ENCODE measurements around the gene ALDH3B1. TPM values are rescaled to one million over a fixed set of nuclear protein-coding genes. Genes with fewer than 3 reads are reported as not detected.
A peak's percentile ranks its signal among the peaks of the same experiment; 100 is the strongest.
"Not testable (repeated sequence)": the region's sequence is repeated elsewhere in the genome, so short reads cannot be mapped to it uniquely, and the experiment has no call there.

Gene ALDH3B1
- total and polyA plus RNA-seq, 8 donors: 12.1 to 87.1 (median 16.1) TPM

- no peaks in the 10 kb centered on the region for H3K9me3 ChIP-seq
- H3K36me3 ChIP-seq: no peaks in the 10 kb centered on the region
- no peak overlapping the region for H3K27ac ChIP-seq
- no peak overlapping the region for H3K4me3 ChIP-seq
- DNase-seq (no peak), ATAC-seq (no peak)
- H3K4me1 ChIP-seq: no peaks in the 10 kb centered on the region
- TF ChIP-seq, protein P1, sequence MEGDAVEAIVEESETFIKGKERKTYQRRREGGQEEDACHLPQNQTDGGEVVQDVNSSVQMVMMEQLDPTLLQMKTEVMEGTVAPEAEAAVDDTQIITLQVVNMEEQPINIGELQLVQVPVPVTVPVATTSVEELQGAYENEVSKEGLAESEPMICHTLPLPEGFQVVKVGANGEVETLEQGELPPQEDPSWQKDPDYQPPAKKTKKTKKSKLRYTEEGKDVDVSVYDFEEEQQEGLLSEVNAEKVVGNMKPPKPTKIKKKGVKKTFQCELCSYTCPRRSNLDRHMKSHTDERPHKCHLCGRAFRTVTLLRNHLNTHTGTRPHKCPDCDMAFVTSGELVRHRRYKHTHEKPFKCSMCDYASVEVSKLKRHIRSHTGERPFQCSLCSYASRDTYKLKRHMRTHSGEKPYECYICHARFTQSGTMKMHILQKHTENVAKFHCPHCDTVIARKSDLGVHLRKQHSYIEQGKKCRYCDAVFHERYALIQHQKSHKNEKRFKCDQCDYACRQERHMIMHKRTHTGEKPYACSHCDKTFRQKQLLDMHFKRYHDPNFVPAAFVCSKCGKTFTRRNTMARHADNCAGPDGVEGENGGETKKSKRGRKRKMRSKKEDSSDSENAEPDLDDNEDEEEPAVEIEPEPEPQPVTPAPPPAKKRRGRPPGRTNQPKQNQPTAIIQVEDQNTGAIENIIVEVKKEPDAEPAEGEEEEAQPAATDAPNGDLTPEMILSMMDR (IDR thresholded peaks at IDR 0.05): no peak
- peaks cover 0 to 2% of the 10 kb centered on the region in 2 donors for H3K27me3 ChIP-seq
- intact Hi-C loops (cut with DNase I): no loop called here
Observed at GRCh38 chr11:67983951-67984350, 26.2 kb upstream of the ALDH3B1 start.

DNA sequence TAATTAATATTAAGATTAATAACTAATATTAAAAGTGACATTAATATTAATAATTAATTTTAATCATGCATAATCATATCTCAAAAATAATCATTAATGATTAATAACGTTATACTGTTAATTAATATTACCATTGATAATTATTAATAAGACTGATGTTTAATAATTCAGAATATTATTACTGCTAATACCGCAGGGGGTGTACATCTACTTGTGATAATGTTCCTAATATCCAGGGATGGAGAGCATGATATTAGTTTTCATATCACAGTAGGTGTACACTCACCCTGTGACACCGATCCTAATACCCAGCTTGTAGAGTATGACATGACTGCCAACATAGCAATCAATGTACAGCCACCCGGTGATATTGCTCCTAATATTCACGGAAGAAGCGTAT lies 24.8 kb upstream of the ALDH3B1 start:
- DNase-seq; H3K27ac ChIP-seq; H3K27me3 ChIP-seq; intact Hi-C loops (cut with DNase I); H3K4me3 ChIP-seq; ATAC-seq; H3K36me3 ChIP-seq; H3K9me3 ChIP-seq; H3K4me1 ChIP-seq: not testable (repeated sequence)

- ATAC-seq (peak; percentile 51), DNase-seq (peak in 1 of 4 donors; percentile 81)
- H3K4me1 ChIP-seq; H3K4me3 ChIP-seq; H3K27ac ChIP-seq; intact Hi-C loops (cut with DNase I); H3K9me3 ChIP-seq: not testable (repeated sequence)
- Histone ChIP-seq H3K27me3 (peaks cover 0 to 13% of the 10 kb centered on the region in 2 donors), H3K36me3 (peaks cover 0 to 34% of the 10 kb centered on the region in 2 donors)
Observed at GRCh38 chr11:67990546-67991346, 19.4 kb upstream of the ALDH3B1 start.

- Histone ChIP-seq H3K4me1 (peaks cover under 1 to 14% of the 10 kb centered on the region in 2 donors), H3K36me3 (peaks cover 0 to 42% of the 10 kb centered on the region in 2 donors), H3K27me3 (peaks cover 0 to 13% of the 10 kb centered on the region in 2 donors)
- DNase-seq: peak in 1 of 4 donors; percentile 63
- H3K9me3 ChIP-seq; H3K27ac ChIP-seq; H3K4me3 ChIP-seq; intact Hi-C loops (cut with DNase I); ATAC-seq: not testable (repeated sequence)
Observed at GRCh38 chr11:67991347-67992121, 18.6 kb upstream of the ALDH3B1 start.

- H3K27ac ChIP-seq; H3K9me3 ChIP-seq; intact Hi-C loops (cut with DNase I); H3K4me3 ChIP-seq; ATAC-seq: not testable (repeated sequence)
- TF ChIP-seq, protein P1 (IDR thresholded peaks at IDR 0.05): peak; percentile 48 to 75
- Histone ChIP-seq H3K27me3 (peaks cover 0 to 13% of the 10 kb centered on the region in 2 donors), H3K4me1 (peaks cover 5 to 32% of the 10 kb centered on the region in 2 donors), H3K36me3 (peaks cover 0 to 60% of the 10 kb centered on the region in 2 donors)
- DNase-seq: peak in 2 of 4 donors; percentile 33 to 70
Observed at GRCh38 chr11:67993821-67994220, 16.3 kb upstream of the ALDH3B1 start.

GRCh38 chr11:67994387-67994786 lies 15.7 kb upstream of the ALDH3B1 start:
- ATAC-seq; DNase-seq; H3K27ac ChIP-seq; H3K4me3 ChIP-seq; intact Hi-C loops (cut with DNase I); H3K9me3 ChIP-seq: not testable (repeated sequence)
- H3K4me1 ChIP-seq: peaks cover 5 to 38% of the 10 kb centered on the region in 2 donors
- H3K27me3 ChIP-seq: peaks cover 0 to 13% of the 10 kb centered on the region in 2 donors
- peaks cover 0 to 66% of the 10 kb centered on the region in 2 donors for H3K36me3 ChIP-seq

GRCh38 chr11:67995129-67995528 lies 15.0 kb upstream of the ALDH3B1 start:
- H3K4me1 ChIP-seq: peaks cover 5 to 43% of the 10 kb centered on the region in 2 donors
- H3K27ac ChIP-seq; H3K9me3 ChIP-seq; DNase-seq; ATAC-seq; H3K4me3 ChIP-seq; intact Hi-C loops (cut with DNase I): not testable (repeated sequence)
- H3K27me3 ChIP-seq: peaks cover 0 to 13% of the 10 kb centered on the region in 2 donors
- H3K36me3 ChIP-seq: peaks cover 0 to 68% of the 10 kb centered on the region in 2 donors

DNA sequence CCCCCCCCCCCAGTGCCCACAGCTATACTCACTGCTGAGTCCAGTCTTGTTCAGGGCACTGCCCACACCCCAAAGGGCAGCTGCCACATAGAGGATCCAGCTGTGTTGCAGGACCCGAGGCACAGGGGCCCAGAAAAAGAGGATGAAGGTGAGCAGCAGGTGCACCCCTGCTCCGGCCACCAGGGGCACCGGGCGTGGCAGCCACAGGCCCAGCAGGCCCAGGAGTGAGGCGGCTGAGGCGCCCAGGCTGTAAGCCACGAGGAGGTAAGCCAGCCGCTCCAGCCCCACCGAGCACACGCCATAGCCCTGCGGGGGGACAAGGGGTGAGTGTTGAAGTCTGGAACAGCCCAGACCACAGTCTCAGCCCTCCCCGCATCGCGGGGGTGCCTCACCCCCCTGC lies 14.5 kb upstream of the ALDH3B1 start:
- DNase-seq; ATAC-seq; H3K4me3 ChIP-seq; intact Hi-C loops (cut with DNase I); H3K27ac ChIP-seq; H3K9me3 ChIP-seq: not testable (repeated sequence)
- H3K36me3 ChIP-seq: peaks cover 0 to 68% of the 10 kb centered on the region in 2 donors
- H3K27me3 ChIP-seq: peaks cover 0 to 12% of the 10 kb centered on the region in 2 donors
- H3K4me1 ChIP-seq: peaks cover 5 to 43% of the 10 kb centered on the region in 2 donors
